Gastroesophageal sphincter (tissue), 4 donors: ENCODE data around the gene DRP2. TPM values are rescaled to one million over a fixed set of nuclear protein-coding genes. Genes with fewer than 3 reads are reported as not detected.

Experiments used
- ATAC-seq: fragments of 150-250 bp; one replicate; pipeline ENCODE4 v1.9.1; 2016; ENCODE audit warnings: mild to moderate bottlenecking, moderate library complexity
- H3K27ac ChIP-seq, 4 donors: fragments of 200-600 bp; sonication (generic) in 3 of 4; 1 replicate in 3 of 4; 2 replicates in 1 of 4; pipeline ENCODE4 v1.5.1; 2016 to 2019
- H3K27me3 ChIP-seq: fragments of 200-600 bp; sonication (generic); one replicate; pipeline ENCODE4 v1.5.1; 2019
- H3K36me3 ChIP-seq, 2 donors: fragments of 200-600 bp; sonication (generic); one replicate each; pipeline ENCODE4 v1.5.1; 2019; ENCODE audit warnings: control low read depth in 1 of 2
- H3K4me1 ChIP-seq, 3 donors: fragments of 200-600 bp; sonication (generic); 1 replicate in 2 of 3; 2 replicates in 1 of 3; pipeline ENCODE4 v1.5.1; 2016 to 2019; ENCODE audit warnings: control low read depth in 2 of 3
- H3K4me3 ChIP-seq, 2 donors: fragments of 200-600 bp; sonication (generic); one replicate each; pipeline ENCODE4 v1.5.1; 2019; ENCODE audit warnings: mild to moderate bottlenecking in 1 of 2, moderate library complexity in 1 of 2
- H3K9me3 ChIP-seq, 3 donors: fragments of 200-600 bp; sonication (generic); one replicate each; pipeline ENCODE4 v1.5.1; 2017 to 2019; ENCODE audit warnings: control low read depth in 2 of 3
- CTCF ChIP-seq, 4 experiments: fragments of 200-600 bp in 2 of 4; fragments of 450-650 bp in 2 of 4; sonication (generic) in 1 of 4; IDR thresholded peaks; one replicate each; pipeline ENCODE4 v1.5.1; 2017 to 2019; ENCODE audit warnings: antibody characterized with exemption in 4 of 4, mild to moderate bottlenecking in 2 of 4, moderate library complexity in 2 of 4
- EP300 ChIP-seq: sonication (generic); formaldehyde crosslinking; IDR thresholded peaks from one replicate; pipeline ENCODE4 v1.6.1; 2017; ENCODE audit warnings: antibody characterized with exemption, mild to moderate bottlenecking
- POLR2A ChIP-seq, 2 donors: fragments of 450-650 bp; IDR thresholded peaks; one replicate each; pipeline ENCODE4 v1.6.1; 2017; ENCODE audit warnings: antibody characterized with exemption in 2 of 2, mild to moderate bottlenecking in 2 of 2, moderate library complexity in 1 of 2
- POLR2AphosphoS5 ChIP-seq: sonication (generic); formaldehyde crosslinking; IDR thresholded peaks from one replicate; pipeline ENCODE4 v1.6.1; 2017; ENCODE audit warnings: antibody characterized with exemption
- WGBS, 2 donors: methylation state at CpG; one replicate each; pipeline ENCODE4 v1.1.5; 2018; ENCODE audit warnings: low coverage in 1 of 2; 5-methylcytosine and 5-hydroxymethylcytosine counted together
- total RNA-seq, 4 donors: library from RNA; depleted of rRNA; stranded (reverse); fragments of >200 nt; gene quantifications; one replicate each; pipeline ENCODE4 v1.1.0, GENCODE V29; 2016

The DRP2 gene
- total RNA-seq, 4 donors from 2014 or later, result 0.20 to 0.54 (median 0.31) TPM

GRCh38 chrX:101260435-101260834 is 40.8 kb downstream of the DRP2 start:
- Histone ChIP-seq H3K4me3 (no peak overlapping the region), H3K4me1 (no peaks in the 10 kb centered on the region), H3K36me3 (no peaks in the 10 kb centered on the region), H3K9me3 (no peaks in the 10 kb centered on the region), H3K27ac (no peak overlapping the region), H3K27me3 (no peaks in the 10 kb centered on the region)
- WGBS, 2 donors, result 83 to 100% methylated on average over 1 to 3 of the region's 4 CpGs
- no peak for TF ChIP-seq POLR2AphosphoS5
- TF ChIP-seq POLR2A (IDR thresholded peaks at IDR 0.05), result no peak
- no peak for TF ChIP-seq EP300
- no peak for TF ChIP-seq CTCF (IDR thresholded peaks at IDR 0.05)
- no peak for ATAC-seq

- H3K36me3 ChIP-seq, result no peaks in the 10 kb centered on the region
- no peak for ATAC-seq
- H3K4me1 ChIP-seq, result no peaks in the 10 kb centered on the region
- no peaks in the 10 kb centered on the region for H3K9me3 ChIP-seq
- no peak for TF ChIP-seq POLR2A (IDR thresholded peaks at IDR 0.05)
- no peak for TF ChIP-seq EP300
- no peak for TF ChIP-seq POLR2AphosphoS5
- no peak for TF ChIP-seq CTCF (IDR thresholded peaks at IDR 0.05)
- WGBS, 2 donors, result 80 to 85% methylated on average over 2 to 3 of the region's 4 CpGs
- H3K4me3 ChIP-seq, result no peak overlapping the region
- no peaks in the 10 kb centered on the region for H3K27me3 ChIP-seq
- H3K27ac ChIP-seq, result no peak overlapping the region
These were observed 43.0 kb downstream of the DRP2 start for GRCh38 chrX:101262590-101262989.

- no peaks in the 10 kb centered on the region for H3K36me3 ChIP-seq
- TF ChIP-seq CTCF (IDR thresholded peaks at IDR 0.05) (no peak), POLR2A (IDR thresholded peaks at IDR 0.05) (no peak), EP300 (no peak), POLR2AphosphoS5 (no peak)
- ATAC-seq, result no peak
- no peaks in the 10 kb centered on the region for H3K4me1 ChIP-seq
- no peaks in the 10 kb centered on the region for H3K9me3 ChIP-seq
- H3K4me3 ChIP-seq, result no peak overlapping the region
- no peaks in the 10 kb centered on the region for H3K27me3 ChIP-seq
- whole genome bisulfite sequencing, 2 donors, result 50 to 80% methylated on average over 1 to 2 of the region's 2 CpGs
- H3K27ac ChIP-seq, result no peak overlapping the region
These were observed 44.2 kb downstream of the DRP2 start for GRCh38 chrX:101263766-101264165.

- no peak overlapping the region for H3K27ac ChIP-seq
- no peaks in the 10 kb centered on the region for H3K36me3 ChIP-seq
- H3K4me3 ChIP-seq, result no peak overlapping the region
- no peaks in the 10 kb centered on the region for H3K4me1 ChIP-seq
- ATAC-seq, result no peak
- WGBS, 2 donors, result 62 to 80% methylated on average over 1 to 2 of the region's 5 CpGs
- H3K27me3 ChIP-seq, result no peaks in the 10 kb centered on the region
- no peak for TF ChIP-seq POLR2AphosphoS5
- TF ChIP-seq POLR2A (IDR thresholded peaks at IDR 0.05), result no peak
- TF ChIP-seq CTCF (IDR thresholded peaks at IDR 0.05), result no peak
- TF ChIP-seq EP300, result no peak
- no peaks in the 10 kb centered on the region for H3K9me3 ChIP-seq
These were observed 46.4 kb downstream of the DRP2 start for GRCh38 chrX:101265869-101266428.

- H3K4me1 ChIP-seq, result no peaks in the 10 kb centered on the region
- H3K9me3 ChIP-seq, result no peaks in the 10 kb centered on the region
- H3K4me3 ChIP-seq, result no peak overlapping the region
- TF ChIP-seq EP300 (no peak), CTCF (IDR thresholded peaks at IDR 0.05) (no peak), POLR2AphosphoS5 (no peak), POLR2A (IDR thresholded peaks at IDR 0.05) (no peak)
- H3K36me3 ChIP-seq, result no peaks in the 10 kb centered on the region
- WGBS, 2 donors, result 83% methylated on average over 6 of the region's 6 CpGs; no CpG with 5 or more reads in 1 of the 2 donors
- ATAC-seq, result no peak
- H3K27ac ChIP-seq, result no peak overlapping the region
- H3K27me3 ChIP-seq, result no peaks in the 10 kb centered on the region
These were observed 54.6 kb downstream of the DRP2 start for GRCh38 chrX:101274198-101274597.
